Measurements from ENCODE around the gene DHRS9. TPM values are rescaled to one million over a fixed set of nuclear protein-coding genes. Genes with fewer than 3 reads are reported as not detected.

DHRS9 gene
- total and polyA plus RNA-seq, 10 donors: 2.3 to 10.9 (median 5.3) TPM

GRCh38 chr2:169077674-169078240, 8.4 kb downstream of the DHRS9 start:
- intact Hi-C loops (cut with DNase I; ENCODE audit: low total_unique reads): no loop called here
- Histone ChIP-seq H3K4me3 (no peak overlapping the region), H3K27me3 (replicated peaks in 1 of 7) (no peaks in the 10 kb centered on the region), H3K36me3 (no peaks in the 10 kb centered on the region), H3K27ac (no peak overlapping the region), H3K9me3 (no peaks in the 10 kb centered on the region), H3K4me1 (peaks cover 0 to 44% (median 13%) of the 10 kb centered on the region in 6 donors)
- TF ChIP-seq CTCF (IDR thresholded peaks at IDR 0.05 in 8 of 11, conservative IDR thresholded peaks at IDR 0.05 in 3 of 11) (no peak), POLR2AphosphoS5 (IDR thresholded peaks at IDR 0.05) (no peak), POLR2A (IDR thresholded peaks at IDR 0.05) (no peak)
- no peak for DNase-seq
- 37 to 70% (median 61%) methylated on average over 2 of the region's 2 CpGs for WGBS, 5 donors

GRCh38 chr2:169080250-169081069, 11.1 kb downstream of the DHRS9 start:
- no peaks in the 10 kb centered on the region for H3K36me3 ChIP-seq
- peaks cover 0 to 6% (median 0%) of the 10 kb centered on the region in 8 donors for H3K9me3 ChIP-seq
- peaks cover 0 to 34% (median 16%) of the 10 kb centered on the region in 6 donors for H3K4me1 ChIP-seq
- no peak overlapping the region for H3K4me3 ChIP-seq
- peak; percentile 72 for DNase-seq
- peak overlapping the region in 6 of 8 donors; percentile 17 to 70 (median 36) for H3K27ac ChIP-seq
- no peak for TF ChIP-seq CTCF (IDR thresholded peaks at IDR 0.05 in 8 of 11, conservative IDR thresholded peaks at IDR 0.05 in 3 of 11)
- TF ChIP-seq POLR2AphosphoS5 (IDR thresholded peaks at IDR 0.05): no peak
- no peak for TF ChIP-seq POLR2A (IDR thresholded peaks at IDR 0.05)
- no peaks in the 10 kb centered on the region for H3K27me3 ChIP-seq (replicated peaks in 1 of 7)
- WGBS, 5 donors: 53 to 79% (median 67%) methylated on average over 2 of the region's 2 CpGs
- intact Hi-C loops (cut with DNase I; ENCODE audit: low total_unique reads): no loop called here

GRCh38 chr2:169081551-169081950, 12.2 kb downstream of the DHRS9 start:
- DNase-seq: no peak
- intact Hi-C loops (cut with DNase I; ENCODE audit: low total_unique reads): no loop called here
- H3K36me3 ChIP-seq: no peaks in the 10 kb centered on the region
- no peak overlapping the region for H3K4me3 ChIP-seq
- H3K27ac ChIP-seq: peak overlapping the region in 1 of 8 donors; percentile 77
- WGBS, 5 donors: 82 to 92% (median 87%) methylated on average over 5 of the region's 5 CpGs
- no peaks in the 10 kb centered on the region for H3K27me3 ChIP-seq (replicated peaks in 1 of 7)
- peaks cover 0 to 6% (median 0%) of the 10 kb centered on the region in 8 donors for H3K9me3 ChIP-seq
- TF ChIP-seq POLR2A (IDR thresholded peaks at IDR 0.05) (no peak), CTCF (IDR thresholded peaks at IDR 0.05 in 8 of 11, conservative IDR thresholded peaks at IDR 0.05 in 3 of 11) (no peak)
- H3K4me1 ChIP-seq: peaks cover 0 to 34% (median 16%) of the 10 kb centered on the region in 6 donors

DNA sequence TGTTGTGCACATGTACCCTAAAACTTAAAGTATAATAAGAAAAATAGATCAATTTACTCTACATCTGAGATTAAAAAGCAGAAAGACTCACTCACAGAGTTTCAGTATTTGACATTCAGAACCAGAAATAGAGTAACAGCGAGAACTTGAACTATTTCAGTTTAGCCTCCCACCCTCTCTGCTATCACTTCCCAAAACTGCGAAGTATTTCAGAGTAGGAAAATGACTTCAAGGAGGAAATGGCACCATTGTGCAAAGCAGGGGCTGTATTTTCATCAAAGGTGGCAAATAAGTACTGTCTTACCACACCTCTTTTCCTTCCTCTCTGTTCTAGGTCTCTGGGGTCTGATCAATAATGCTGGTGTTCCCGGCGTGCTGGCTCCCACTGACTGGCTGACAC, 13.6 kb downstream of the DHRS9 start:
- 24 to 47% (median 40%) methylated on average over 4 of the region's 4 CpGs for WGBS, 5 donors
- Histone ChIP-seq H3K4me1 (peaks cover 0 to 34% (median 16%) of the 10 kb centered on the region in 6 donors), H3K4me3 (peak overlapping the region in 3 of 8 donors; percentile 6 to 33 (median 6)), H3K27ac (peak overlapping the region in 5 of 8 donors; percentile 39 to 77 (median 67)), H3K27me3 (replicated peaks in 1 of 7) (no peaks in the 10 kb centered on the region), H3K36me3 (no peaks in the 10 kb centered on the region), H3K9me3 (peaks cover 0 to 6% (median 0%) of the 10 kb centered on the region in 8 donors)
- no peak for DNase-seq
- TF ChIP-seq POLR2AphosphoS5 (IDR thresholded peaks at IDR 0.05) (no peak), CTCF (IDR thresholded peaks at IDR 0.05 in 8 of 11, conservative IDR thresholded peaks at IDR 0.05 in 3 of 11) (no peak), POLR2A (IDR thresholded peaks at IDR 0.05) (no peak)
- intact Hi-C loops (cut with DNase I; ENCODE audit: low total_unique reads): no loop called here
